ENCODE measurements around the gene SRP72. TPM values are rescaled to one million over a fixed set of nuclear protein-coding genes. Genes with fewer than 3 reads are reported as not detected.

The SRP72 gene
- total and polyA plus RNA-seq, 2 donors (not counting 3 experiments of a cell fraction or from before 2014, with no cell fraction given): 65.7 to 132 TPM

GRCh38 chr4:56440983-56441382 lies 26.4 kb upstream of the SRP72 start:
- DNase-seq (ENCODE audit: low read depth, low spot score) (no peak), FAIRE-seq (no peak)
- H3K9me3 ChIP-seq (replicated peaks; ENCODE audit: control insufficient read depth, insufficient read depth, low read length): no peaks in the 10 kb centered on the region
- ChIA-PET POLR2A (no interaction called here), CTCF (interaction anchor here (1.2 to 1.5 kb wide), 2 partner anchors 18 to 36 kb away, joined by 3 to 5 read pairs; no protein-coding TSS in a partner anchor)
- intact Hi-C loops (cut with micrococcal nuclease): no loop called here
- TF ChIP-seq FOS (IDR thresholded peaks at IDR 0.05; ENCODE audit: borderline replicate concordance, insufficient read depth, low read length): no peak
- TF ChIP-seq MYC (IDR thresholded peaks at IDR 0.05; ENCODE audit: low read depth, low read length): no peak
- TF ChIP-seq GATA2 (IDR thresholded peaks at IDR 0.05; ENCODE audit: insufficient read depth, insufficient read length, low read depth, low read length): no peak
- no peak for TF ChIP-seq CTCF (IDR thresholded peaks at IDR 0.05; ENCODE audit: extremely low read depth in 1 of 2, insufficient read depth in 1 of 2, low read depth in 1 of 2, low read length in 2 of 2)
- TF ChIP-seq POLR2AphosphoS5 (IDR thresholded peaks at IDR 0.05; ENCODE audit: insufficient read depth, low read depth, low read length): no peak
- TF ChIP-seq JUN (IDR thresholded peaks at IDR 0.05; ENCODE audit: borderline replicate concordance, insufficient read depth, insufficient read length, low read depth): no peak
- TF ChIP-seq MAX (IDR thresholded peaks at IDR 0.05; ENCODE audit: insufficient read depth, insufficient read length): no peak
- TF ChIP-seq POLR2A (IDR thresholded peaks at IDR 0.05; ENCODE audit: low read depth, low read length): no peak
- TF ChIP-seq EZH2 (IDR thresholded peaks at IDR 0.05; ENCODE audit: borderline replicate concordance, low read depth, low read length, severe bottlenecking): no peak
- H2AFZ ChIP-seq (ENCODE audit: low read depth, low read length): no peak overlapping the region
- peaks cover 0 to 10% of the 10 kb centered on the region in 2 experiments for H3K36me3 ChIP-seq (ENCODE audit: control insufficient read depth in 2 of 2, extremely low read depth in 1 of 2, insufficient read depth in 2 of 2, low read length in 2 of 2)
- H4K20me1 ChIP-seq (replicated peaks; ENCODE audit: control insufficient read depth, extremely low read depth, insufficient read depth, low read length): no peaks in the 10 kb centered on the region
- dilution Hi-C loops (cut with MboI; ENCODE audit: extremely low pct_ligation_motif_present, low sequenced_read_pairs): no loop called here
- H3K27ac ChIP-seq (ENCODE audit: insufficient read depth, low read depth, low read length): no peak overlapping the region
- no peaks in the 10 kb centered on the region for H3K27me3 ChIP-seq (ENCODE audit: control insufficient read depth in 2 of 2, insufficient read depth in 2 of 2, low read length in 2 of 2)
- H3K9me1 ChIP-seq (replicated peaks; ENCODE audit: control insufficient read depth, extremely low read depth, insufficient read depth, low read length): no peaks in the 10 kb centered on the region
- H3K4me2 ChIP-seq (ENCODE audit: insufficient read depth, low read length): no peak overlapping the region
- H3K4me3 ChIP-seq (replicated peaks in 1 of 3; ENCODE audit: insufficient read depth in 1 of 3, low read depth in 1 of 3, low read length in 3 of 3): no peak overlapping the region
- peaks cover 82% of the 10 kb centered on the region for H3K79me2 ChIP-seq (ENCODE audit: control insufficient read depth, insufficient read depth, low read length)
- peaks cover 10% of the 10 kb centered on the region for H3K4me1 ChIP-seq (ENCODE audit: control insufficient read depth, extremely low read depth, insufficient read depth, low read length)
- BruUV-seq (replicated peaks): no TSS peak
- H3K9ac ChIP-seq (replicated peaks; ENCODE audit: extremely low read depth, insufficient read depth, low read length): no peak overlapping the region

Data from endothelial cell of umbilical vein (primary cell).